ENCODE results near the gene PPP2R5C.

DNA sequence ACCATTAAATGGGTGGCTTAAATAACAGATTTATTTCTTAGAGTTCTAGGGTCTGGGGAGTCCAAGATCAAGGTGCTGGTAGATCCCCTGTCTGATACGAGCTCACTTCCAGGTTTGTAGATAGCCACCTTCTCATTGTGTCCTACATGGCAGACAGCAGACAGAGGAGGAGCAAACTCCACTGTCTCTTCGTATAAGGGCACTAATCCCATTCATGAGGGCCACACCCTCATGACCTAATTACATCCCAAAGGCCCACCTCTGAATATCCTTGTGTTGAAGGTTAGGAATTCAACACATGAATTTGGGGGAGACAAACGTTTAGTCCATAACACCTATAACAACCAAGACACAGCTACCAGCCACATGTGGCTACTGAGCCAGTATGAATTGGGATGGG lies 47.1 kb upstream of the PPP2R5C start:
- TF ChIP-seq, protein P1, sequence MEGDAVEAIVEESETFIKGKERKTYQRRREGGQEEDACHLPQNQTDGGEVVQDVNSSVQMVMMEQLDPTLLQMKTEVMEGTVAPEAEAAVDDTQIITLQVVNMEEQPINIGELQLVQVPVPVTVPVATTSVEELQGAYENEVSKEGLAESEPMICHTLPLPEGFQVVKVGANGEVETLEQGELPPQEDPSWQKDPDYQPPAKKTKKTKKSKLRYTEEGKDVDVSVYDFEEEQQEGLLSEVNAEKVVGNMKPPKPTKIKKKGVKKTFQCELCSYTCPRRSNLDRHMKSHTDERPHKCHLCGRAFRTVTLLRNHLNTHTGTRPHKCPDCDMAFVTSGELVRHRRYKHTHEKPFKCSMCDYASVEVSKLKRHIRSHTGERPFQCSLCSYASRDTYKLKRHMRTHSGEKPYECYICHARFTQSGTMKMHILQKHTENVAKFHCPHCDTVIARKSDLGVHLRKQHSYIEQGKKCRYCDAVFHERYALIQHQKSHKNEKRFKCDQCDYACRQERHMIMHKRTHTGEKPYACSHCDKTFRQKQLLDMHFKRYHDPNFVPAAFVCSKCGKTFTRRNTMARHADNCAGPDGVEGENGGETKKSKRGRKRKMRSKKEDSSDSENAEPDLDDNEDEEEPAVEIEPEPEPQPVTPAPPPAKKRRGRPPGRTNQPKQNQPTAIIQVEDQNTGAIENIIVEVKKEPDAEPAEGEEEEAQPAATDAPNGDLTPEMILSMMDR (IDR thresholded peaks at IDR 0.05) = no peak
- no peak for TF ChIP-seq KAT7 (CRISPR knock-in tag; IDR thresholded peaks at IDR 0.05; ENCODE audit: borderline replicate concordance)
- no peak for TF ChIP-seq ZBTB43 (CRISPR knock-in tag; IDR thresholded peaks at IDR 0.05)
- TF ChIP-seq CBFB (CRISPR knock-in tag; IDR thresholded peaks at IDR 0.05; ENCODE audit: low read depth) = no peak
- no peak for TF ChIP-seq ZNF512 (CRISPR knock-in tag; IDR thresholded peaks at IDR 0.05; ENCODE audit: borderline replicate concordance)
- TF ChIP-seq, protein P2, sequence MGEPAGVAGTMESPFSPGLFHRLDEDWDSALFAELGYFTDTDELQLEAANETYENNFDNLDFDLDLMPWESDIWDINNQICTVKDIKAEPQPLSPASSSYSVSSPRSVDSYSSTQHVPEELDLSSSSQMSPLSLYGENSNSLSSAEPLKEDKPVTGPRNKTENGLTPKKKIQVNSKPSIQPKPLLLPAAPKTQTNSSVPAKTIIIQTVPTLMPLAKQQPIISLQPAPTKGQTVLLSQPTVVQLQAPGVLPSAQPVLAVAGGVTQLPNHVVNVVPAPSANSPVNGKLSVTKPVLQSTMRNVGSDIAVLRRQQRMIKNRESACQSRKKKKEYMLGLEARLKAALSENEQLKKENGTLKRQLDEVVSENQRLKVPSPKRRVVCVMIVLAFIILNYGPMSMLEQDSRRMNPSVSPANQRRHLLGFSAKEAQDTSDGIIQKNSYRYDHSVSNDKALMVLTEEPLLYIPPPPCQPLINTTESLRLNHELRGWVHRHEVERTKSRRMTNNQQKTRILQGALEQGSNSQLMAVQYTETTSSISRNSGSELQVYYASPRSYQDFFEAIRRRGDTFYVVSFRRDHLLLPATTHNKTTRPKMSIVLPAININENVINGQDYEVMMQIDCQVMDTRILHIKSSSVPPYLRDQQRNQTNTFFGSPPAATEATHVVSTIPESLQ (CRISPR knock-in tag; IDR thresholded peaks at IDR 0.05) = no peak
- TF ChIP-seq, protein P3, sequence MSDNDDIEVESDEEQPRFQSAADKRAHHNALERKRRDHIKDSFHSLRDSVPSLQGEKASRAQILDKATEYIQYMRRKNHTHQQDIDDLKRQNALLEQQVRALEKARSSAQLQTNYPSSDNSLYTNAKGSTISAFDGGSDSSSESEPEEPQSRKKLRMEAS (CRISPR knock-in tag; IDR thresholded peaks at IDR 0.05) = no peak
- TF ChIP-seq ESRRA (CRISPR knock-in tag; IDR thresholded peaks at IDR 0.05; ENCODE audit: borderline replicate concordance) = no peak
- no peak for TF ChIP-seq ZNF121 (CRISPR knock-in tag; IDR thresholded peaks at IDR 0.05)
- TF ChIP-seq NFYB (CRISPR knock-in tag; conservative IDR thresholded peaks at IDR 0.05; ENCODE audit: low read depth) = no peak
- TF ChIP-seq FOXP1 (CRISPR knock-in tag; IDR thresholded peaks at IDR 0.05; ENCODE audit: borderline replicate concordance) = no peak
- no peak for TF ChIP-seq NR2C2 (CRISPR knock-in tag; IDR thresholded peaks at IDR 0.05)

Data from WTC11 (cell line).